ENCODE results near the gene ZNF547.
"Not testable (repeated sequence)": the region's sequence is repeated elsewhere in the genome, so short reads cannot be mapped to it uniquely, and the experiment has no call there.

ZNF547 gene

GRCh38 chr19:57363688-57364181 lies 384 bp downstream of the ZNF547 start:
- peak; percentile 28 for DNase-seq (ENCODE audit: low read depth)
- no peak for TF ChIP-seq CTCF (conservative IDR thresholded peaks at IDR 0.05; ENCODE audit: low read depth, low read length)
- peak overlapping the region; percentile 87 for H3K4me3 ChIP-seq (ENCODE audit: low read depth, low read length)

- no peak for TF ChIP-seq CTCF (conservative IDR thresholded peaks at IDR 0.05; ENCODE audit: low read depth, low read length)
- DNase-seq (ENCODE audit: low read depth), result no peak
- no peak overlapping the region for H3K4me3 ChIP-seq (ENCODE audit: low read depth, low read length)
Measured at GRCh38 chr19:57366776-57367175, 3.4 kb downstream of the ZNF547 start.

GRCh38 chr19:57374179-57374578 lies 10.8 kb downstream of the ZNF547 start:
- no peak for TF ChIP-seq CTCF (conservative IDR thresholded peaks at IDR 0.05; ENCODE audit: low read depth, low read length)
- no peak overlapping the region for H3K4me3 ChIP-seq (ENCODE audit: low read depth, low read length)
- DNase-seq (ENCODE audit: low read depth), result no peak

GRCh38 chr19:57374647-57375046 lies 11.3 kb downstream of the ZNF547 start:
- not testable (repeated sequence) for DNase-seq (ENCODE audit: low read depth)

GRCh38 chr19:57376151-57376550 lies 12.8 kb downstream of the ZNF547 start:
- DNase-seq (ENCODE audit: low read depth), result no peak
- no peak for TF ChIP-seq CTCF (conservative IDR thresholded peaks at IDR 0.05; ENCODE audit: low read depth, low read length)
- H3K4me3 ChIP-seq (ENCODE audit: low read depth, low read length), result no peak overlapping the region

More at GRCh38 chr19:57374647-57375046, 11.3 kb downstream of the ZNF547 start:
- H3K4me3 ChIP-seq (ENCODE audit: low read depth, low read length), result not testable (repeated sequence)

GRCh38 chr19:57377498-57378146 lies 14.3 kb downstream of the ZNF547 start:
- no peak for TF ChIP-seq CTCF (conservative IDR thresholded peaks at IDR 0.05; ENCODE audit: low read depth, low read length)
- no peak for DNase-seq (ENCODE audit: low read depth)
- H3K4me3 ChIP-seq (ENCODE audit: low read depth, low read length), result no peak overlapping the region

GRCh38 chr19:57380923-57381322 lies 17.6 kb downstream of the ZNF547 start:
- H3K4me3 ChIP-seq (ENCODE audit: low read depth, low read length), result no peak overlapping the region
- TF ChIP-seq CTCF (conservative IDR thresholded peaks at IDR 0.05; ENCODE audit: low read depth, low read length), result no peak
- DNase-seq (ENCODE audit: low read depth), result no peak
